LHCN-M2 (cell line): Measurements from ENCODE around the gene DNM1L. TPM values are rescaled to one million over a fixed set of nuclear protein-coding genes. Genes with fewer than 3 reads are reported as not detected.
A peak's percentile ranks its signal among the peaks of the same experiment; 100 is the strongest.
"Not testable (repeated sequence)": the region's sequence is repeated elsewhere in the genome, so short reads cannot be mapped to it uniquely, and the experiment has no call there.

ENCODE experiments used
- DNase-seq: peaks from one replicate; pipeline ENCODE4 v3.0.0-alpha.2; 2012; ENCODE audit warnings: low read depth
- total RNA-seq: library from RNA; depleted of rRNA; stranded (reverse); fragments of >200 nt; gene quantifications from 2 replicates; pipeline ENCODE4 v1.2.3, GENCODE V29; 2014

Gene DNM1L
- total RNA-seq, 1 experiment from 2014 or later: 74.9 TPM

- DNase-seq: no peak
Measured at GRCh38 chr12:32697445-32697844, 18.3 kb downstream of the DNM1L start.

GRCh38 chr12:32698285-32698684, 19.2 kb downstream of the DNM1L start:
- DNase-seq: no peak

- DNase-seq: not testable (repeated sequence)
Measured at GRCh38 chr12:32699437-32699836, 20.3 kb downstream of the DNM1L start.

DNA sequence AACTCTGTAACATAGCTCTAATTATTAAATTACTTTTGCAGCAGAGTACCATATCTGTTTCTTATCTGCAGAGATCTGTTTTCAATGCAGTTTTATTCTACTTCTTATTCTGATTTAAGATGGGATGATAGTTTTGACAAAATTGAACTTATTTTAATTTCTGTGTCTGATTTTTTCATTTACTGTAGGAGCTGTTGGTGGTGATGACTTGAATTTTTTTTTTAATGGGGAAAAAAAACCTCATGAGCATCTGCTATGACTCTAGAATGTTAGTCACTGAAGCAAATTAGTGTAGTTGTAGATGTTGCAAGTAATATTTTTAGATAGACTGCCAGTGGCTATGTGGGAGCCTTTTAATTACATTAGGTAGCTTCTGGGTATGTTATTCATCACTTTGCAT, 23.4 kb downstream of the DNM1L start:
- DNase-seq: peak; percentile 15

GRCh38 chr12:32702946-32703345, 23.8 kb downstream of the DNM1L start:
- DNase-seq: no peak

DNA sequence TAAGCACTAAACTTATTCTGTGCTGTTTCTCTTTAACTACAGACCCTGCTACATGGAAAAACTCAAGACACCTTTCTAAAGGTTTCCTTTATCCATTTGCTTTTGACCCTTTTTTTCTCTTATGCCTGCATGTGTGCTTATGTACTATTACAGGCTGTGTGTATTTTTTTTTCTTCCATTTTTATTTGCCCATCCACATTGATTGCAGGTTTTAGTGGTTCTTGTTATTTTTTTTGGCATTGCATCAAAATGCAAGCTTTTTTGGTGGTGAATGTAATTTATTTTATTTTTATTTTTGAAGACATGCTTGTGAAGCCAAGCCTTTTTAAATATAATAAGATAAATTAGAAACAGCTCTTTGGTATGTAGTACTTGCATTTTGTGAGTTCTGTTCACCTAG, 26.7 kb downstream of the DNM1L start:
- no peak for DNase-seq

GRCh38 chr12:32706335-32707024, 27.4 kb downstream of the DNM1L start:
- no peak for DNase-seq

DNA sequence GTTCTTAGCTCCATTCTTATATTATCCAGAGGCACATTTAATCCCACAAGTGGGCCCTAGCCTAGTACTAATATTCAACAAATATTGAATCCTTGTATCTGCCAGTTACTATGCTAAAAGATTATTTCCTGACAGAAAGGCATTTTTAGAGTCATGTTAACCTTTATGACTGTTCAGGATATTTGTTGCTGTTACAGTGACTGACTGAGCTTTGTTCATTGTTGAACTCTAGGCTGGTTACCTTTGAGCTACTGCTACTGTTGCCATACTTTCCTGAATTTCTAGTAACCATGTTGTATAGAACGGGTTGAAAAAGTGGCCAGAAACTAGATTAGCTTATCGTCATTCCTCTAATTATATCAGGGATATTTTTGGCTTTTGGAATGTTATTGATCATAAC, 29.8 kb downstream of the DNM1L start:
- DNase-seq: no peak

DNA sequence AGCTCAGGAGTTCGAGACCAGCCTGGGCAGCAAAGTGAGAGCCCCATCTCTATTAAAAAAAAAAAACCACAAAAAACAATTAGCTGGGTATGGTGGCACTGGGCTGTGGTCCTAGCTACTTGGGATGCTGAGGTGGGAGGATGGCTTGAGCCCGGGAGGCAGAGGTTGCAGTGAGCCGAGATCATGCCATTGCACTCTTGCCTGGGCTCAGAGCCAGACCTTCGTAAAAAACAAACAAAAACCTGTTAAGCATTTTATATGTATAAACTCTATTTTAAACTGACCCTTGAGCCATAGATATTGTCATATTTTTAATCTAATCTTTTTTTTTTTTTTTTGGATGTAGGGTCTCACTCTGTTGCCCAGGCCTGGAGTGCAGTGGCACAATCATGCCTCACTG, 35.7 kb downstream of the DNM1L start:
- DNase-seq: no peak

GRCh38 chr12:32718926-32719325, 39.8 kb downstream of the DNM1L start:
- no peak for DNase-seq

- not testable (repeated sequence) for DNase-seq
Measured at GRCh38 chr12:32725308-32725707, 46.2 kb downstream of the DNM1L start.

DNA sequence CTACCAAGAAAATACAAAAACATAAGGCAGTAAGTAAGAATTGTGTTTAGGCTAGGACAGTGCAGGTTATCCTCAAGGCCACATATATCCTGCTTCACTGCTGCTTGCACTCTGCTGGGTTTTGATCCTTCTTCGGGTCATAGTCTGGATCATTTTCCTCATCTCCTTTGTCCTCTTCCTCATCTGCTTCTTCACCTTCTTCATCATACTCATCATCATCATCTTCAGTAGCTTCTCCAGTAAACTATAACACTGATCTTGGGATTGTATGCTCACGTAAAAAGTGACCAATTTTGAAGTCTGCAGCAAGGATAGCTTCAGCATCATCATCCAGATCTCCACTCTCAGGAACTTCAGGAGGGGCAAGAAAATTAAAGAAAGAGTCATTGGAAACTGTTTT, 47.2 kb downstream of the DNM1L start:
- no peak for DNase-seq

GRCh38 chr12:32727237-32727636, 48.1 kb downstream of the DNM1L start:
- DNase-seq: peak; percentile 5

DNA sequence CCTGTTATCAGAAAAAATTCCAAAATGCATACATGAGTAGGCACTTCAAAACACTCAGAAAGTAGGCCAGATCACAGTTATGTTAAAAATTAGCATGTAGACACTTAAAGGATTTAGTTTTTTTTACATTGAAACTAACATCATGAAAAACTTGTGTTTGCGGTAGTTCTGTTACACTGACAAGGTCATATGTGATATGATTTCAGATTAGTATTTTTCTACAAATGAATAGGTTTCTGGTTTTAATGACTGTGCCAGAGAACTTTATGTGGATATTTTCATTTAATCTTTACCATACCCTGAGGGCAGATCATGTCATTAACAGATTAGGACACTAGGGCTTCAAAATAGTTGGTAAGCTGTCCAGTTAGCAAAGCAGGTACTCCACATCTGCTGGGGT, 55.9 kb downstream of the DNM1L start:
- DNase-seq: no peak

- no peak for DNase-seq
Measured at GRCh38 chr12:32736445-32736844, 57.3 kb downstream of the DNM1L start.

GRCh38 chr12:32737715-32738114, 58.6 kb downstream of the DNM1L start:
- DNase-seq: no peak

DNA sequence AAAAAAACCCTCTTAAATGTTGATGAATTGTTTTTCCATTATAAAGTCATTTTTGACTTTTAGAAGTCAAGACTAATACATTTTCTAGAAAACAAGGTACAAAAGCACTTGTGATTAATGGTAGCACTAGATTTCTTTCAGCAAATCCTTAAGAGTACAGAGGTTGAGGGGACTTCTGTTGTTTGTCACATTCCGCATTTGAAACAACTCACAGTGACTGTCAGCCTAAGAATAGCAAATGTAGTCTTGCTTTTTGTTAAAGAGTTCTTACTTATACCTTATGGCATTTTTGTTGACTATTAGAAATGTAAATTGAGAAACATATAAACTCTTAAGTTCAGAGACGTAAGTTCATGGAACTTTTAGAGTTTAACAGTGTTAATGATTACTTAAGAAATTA, 60.2 kb downstream of the DNM1L start:
- no peak for DNase-seq

- no peak for DNase-seq
Measured at GRCh38 chr12:32742133-32742532, 63.0 kb downstream of the DNM1L start.

DNA sequence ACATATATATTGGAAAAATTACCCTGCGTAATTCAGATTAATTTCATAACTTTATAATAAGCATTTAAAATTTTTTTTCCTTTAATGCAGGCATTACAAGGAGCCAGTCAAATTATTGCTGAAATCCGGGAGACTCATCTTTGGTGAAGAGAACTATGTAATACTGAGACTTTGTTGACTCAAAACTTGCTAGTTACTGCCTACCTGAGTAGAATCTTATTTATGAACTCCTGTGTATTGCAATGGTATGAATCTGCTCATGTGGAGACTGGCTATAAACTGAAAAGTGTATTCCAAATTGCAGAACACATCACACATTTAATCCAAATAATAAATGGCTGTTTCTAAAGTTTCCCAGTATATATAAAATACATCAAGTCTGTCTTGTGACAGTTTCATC, 64.2 kb downstream of the DNM1L start:
- DNase-seq: no peak

GRCh38 chr12:32753605-32754004, 74.5 kb downstream of the DNM1L start:
- DNase-seq: no peak

DNA sequence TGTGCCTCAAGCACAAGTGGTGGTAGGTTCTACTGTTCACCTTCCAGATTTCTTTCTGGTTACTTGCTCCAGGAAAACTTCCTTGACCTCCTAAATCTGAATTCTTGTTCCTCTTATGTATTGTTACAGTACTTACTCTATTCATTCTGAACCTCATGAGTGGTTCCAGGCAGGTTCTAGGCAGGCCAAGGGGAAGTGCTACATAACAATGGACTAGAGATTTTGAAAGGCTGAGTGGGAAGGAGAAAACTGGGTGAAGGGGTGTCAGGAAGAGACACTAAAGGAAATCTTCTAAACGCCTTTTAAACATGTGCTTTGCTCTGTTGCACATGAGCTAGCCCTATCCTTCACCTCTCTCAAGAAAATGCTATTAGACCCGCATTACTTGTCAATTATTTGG, 75.0 kb downstream of the DNM1L start:
- no peak for DNase-seq

DNA sequence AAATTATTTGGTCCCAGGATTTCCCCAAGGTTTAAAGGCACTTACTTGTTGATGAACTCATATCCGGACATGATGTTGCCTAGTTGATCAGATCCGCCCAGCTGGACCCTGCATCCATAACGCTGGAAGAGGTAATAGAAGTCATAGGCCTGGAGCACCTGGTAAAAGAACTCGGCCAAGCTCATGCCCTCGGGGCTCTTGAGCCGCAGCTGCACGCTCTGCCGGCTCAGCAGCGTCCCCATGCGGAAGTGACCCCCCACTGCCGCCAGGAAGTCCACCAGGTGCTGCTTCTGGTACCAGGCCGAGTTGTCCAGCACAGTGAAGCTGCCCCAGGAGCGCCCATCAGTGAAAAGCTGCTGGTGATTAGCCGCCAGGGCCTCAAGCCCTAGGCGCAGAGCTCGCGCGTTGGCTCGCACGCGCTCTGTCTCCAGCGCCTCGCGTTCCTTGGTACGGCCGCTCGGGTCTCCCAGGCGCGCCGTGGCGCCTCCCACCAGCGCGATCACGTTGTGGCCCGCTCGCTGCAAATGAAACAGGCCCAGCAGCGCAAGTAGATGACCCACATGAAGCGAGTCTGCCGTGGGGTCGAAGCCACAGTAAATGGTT, 76.1 kb downstream of the DNM1L start:
- peak; percentile 76 for DNase-seq

GRCh38 chr12:32755654-32756475, 76.8 kb downstream of the DNM1L start, which contains the start of gene YARS2:
TSS of gene YARS2 (minus strand) at chr12:32755897. CDS start at chr12:32755874, 23 bp downstream.
- peak; percentile 98 for DNase-seq
